Measurements from ENCODE around the gene DIP2C.
"Not testable (repeated sequence)": the region's sequence is repeated elsewhere in the genome, so short reads cannot be mapped to it uniquely, and the experiment has no call there.

DIP2C gene

DNA sequence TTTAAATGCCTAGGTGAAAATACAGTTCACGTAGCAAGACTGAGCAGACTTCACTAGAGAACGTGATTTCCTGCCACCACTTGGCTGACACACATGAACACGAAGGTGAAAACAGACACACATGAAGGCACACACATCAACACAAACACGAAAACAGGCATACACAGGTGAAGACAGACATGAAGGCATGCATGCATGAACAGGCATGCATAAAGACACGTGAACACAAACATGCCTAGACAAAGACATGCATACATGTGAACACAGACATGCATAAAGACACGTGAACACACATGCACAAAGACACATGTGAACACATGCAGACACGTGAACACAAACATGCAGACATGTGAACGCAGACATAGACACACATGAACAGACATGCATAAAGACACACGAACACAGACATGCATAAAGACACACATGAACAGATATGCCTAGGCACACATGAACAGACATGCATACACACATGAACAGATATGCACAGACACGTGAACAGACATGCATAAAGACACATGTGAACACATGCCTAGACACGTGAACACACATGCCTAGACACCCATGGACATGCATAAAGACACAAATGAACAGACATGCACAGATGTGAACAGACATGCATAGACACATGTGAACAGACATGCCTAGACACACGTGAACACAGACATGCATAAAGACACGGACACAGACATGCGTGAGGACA lies 311.1 kb downstream of the DIP2C start:
- no peak for DNase-seq (ENCODE audit: low read depth in 2 of 2)

DNA sequence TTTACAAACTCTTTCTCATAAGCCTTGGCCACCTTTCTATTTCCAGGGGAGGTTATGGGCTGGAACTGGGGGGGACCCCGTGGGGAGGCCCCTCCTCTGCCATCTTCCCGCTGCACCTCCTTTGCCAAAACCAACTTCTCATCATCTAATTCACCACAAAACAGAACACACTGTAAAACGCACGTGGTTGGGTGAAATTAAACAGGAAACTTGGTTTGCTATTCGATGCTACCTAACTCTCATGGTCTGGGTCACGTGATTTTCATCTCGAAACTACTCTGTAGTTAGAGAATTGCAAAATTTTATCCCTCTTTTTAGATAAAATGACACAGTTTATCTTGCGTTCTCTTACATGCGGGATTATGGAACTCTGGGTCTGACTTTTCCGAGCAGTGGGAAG lies 312.2 kb downstream of the DIP2C start:
- DNase-seq (ENCODE audit: low read depth in 2 of 2): no peak

DNA sequence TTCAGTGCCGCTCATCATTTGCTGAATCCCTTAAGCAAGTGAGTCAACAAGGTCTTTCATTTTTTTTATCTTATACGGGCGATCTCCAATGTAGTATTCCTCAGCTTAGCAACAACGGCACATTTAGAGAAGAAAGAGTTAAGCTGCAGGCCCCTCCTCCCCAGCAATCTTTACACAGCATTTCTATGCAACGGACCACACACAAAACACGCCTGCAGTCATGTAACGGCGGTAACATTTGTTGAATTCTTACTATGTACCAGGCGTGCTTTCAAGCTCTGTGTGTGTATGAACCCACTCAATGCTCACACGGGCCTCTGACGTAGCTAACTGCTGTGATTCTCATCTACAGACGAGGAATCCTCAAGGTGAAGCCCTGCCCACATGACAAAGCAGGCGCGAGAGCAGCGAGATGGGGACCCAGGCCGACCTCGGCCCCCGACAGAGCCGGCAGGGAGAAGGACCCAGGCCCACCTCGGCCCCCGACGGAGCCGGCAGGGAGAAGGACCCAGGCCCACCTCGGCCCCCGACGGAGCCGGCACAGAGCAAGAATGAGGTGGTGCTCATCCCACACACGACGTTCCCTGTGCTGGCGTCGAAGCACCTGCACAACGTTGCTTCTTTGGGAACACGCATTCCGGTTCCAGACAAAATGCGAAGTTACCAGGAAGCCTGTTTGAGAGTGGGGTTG lies 313.5 kb downstream of the DIP2C start:
- no peak for DNase-seq (ENCODE audit: low read depth in 2 of 2)

DNA sequence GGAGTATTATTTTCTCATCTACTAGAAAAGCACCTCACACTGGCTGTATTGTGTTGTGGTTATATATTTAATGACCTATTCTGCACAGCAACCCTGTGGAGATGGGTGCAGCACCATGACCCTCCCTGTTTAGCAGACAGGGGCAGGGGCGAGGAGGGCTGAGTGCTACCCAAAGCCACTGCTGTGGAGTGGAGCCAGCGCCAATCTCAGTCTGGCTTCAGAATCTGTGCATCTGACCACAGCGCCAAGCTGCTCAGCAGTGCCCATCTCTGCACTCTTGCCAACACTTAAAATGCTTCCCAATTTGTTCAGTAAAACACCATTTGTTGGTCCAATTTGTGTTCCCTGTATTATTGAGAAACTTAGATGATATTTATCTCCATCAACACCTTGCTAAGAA lies 315.1 kb downstream of the DIP2C start:
- DNase-seq (ENCODE audit: low read depth in 2 of 2): no peak

DNA sequence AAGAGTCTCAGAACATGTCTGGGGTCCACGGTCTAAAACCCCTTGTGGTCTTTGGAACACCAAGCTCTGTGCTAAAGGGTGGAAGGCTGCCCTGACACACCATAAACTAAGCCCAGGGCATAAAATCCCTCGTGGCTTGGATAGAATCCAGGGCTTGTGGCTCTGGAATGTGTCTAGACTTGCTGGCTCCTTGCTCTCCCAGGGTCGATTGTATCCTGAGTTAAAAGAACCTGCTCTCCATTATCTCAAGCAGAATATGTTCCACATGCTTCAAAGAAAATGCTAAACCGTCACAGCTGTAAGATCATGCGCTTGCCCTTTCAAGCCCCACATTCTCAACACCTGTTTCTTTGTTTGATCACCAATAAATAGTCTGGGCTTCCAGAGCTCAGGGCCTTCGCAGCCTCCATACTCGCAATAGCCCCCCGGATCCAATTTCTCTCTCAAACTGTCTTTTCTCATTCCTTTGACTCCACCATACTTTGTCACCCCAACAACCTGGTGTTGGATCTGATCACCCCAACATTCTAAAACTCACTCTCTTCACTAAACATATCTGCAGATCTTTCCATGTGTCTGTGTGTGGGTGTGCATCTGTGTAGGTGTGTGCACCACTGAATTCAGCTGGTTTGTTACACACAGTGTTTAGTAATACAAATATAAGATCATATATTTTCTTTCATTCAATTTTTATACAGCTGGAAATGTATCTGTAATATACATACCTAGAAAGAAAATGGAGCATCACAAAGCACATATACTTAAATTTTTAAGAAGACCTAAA lies 315.8 kb downstream of the DIP2C start:
- DNase-seq (ENCODE audit: low read depth in 2 of 2): no peak

DNA sequence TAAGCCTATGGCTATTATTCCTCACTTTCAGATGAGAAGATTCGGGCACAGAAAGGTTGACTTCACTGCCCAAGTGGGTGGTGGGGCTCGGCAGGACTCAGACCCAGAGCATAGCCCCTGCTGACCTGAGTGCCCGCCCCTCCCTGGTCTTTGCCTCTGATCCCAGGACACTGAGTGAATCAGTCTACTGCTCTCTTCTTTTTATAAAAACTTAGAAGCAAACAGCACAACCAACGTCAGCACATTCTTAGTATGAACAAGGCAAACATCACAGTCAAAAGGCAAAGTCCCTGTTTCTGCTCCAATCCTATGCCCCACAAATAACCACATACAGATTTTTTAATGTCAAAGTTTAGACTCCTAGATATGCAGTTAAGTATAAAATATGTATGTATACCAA lies 316.5 kb downstream of the DIP2C start:
- no peak for DNase-seq (ENCODE audit: low read depth in 2 of 2)

DNA sequence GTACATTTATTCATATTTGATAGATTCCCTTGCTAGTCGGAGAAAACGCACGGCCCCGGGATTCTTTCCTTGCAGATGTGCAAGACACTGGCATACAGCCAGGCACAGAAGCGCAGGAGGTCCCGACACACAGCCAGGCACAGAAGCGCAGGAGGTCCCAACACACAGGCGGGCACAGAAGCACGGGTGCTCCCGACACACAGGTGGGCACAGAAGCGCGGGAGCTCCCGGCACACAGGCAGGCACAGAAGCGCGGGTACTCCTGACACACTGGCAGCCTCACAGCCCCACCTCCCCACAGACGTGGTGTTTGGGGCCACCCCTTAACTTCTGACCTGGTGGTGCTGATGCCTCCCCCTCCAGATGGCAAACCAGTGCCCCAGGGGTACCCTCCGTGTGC lies 316.9 kb downstream of the DIP2C start:
- DNase-seq (ENCODE audit: low read depth in 2 of 2): no peak

DNA sequence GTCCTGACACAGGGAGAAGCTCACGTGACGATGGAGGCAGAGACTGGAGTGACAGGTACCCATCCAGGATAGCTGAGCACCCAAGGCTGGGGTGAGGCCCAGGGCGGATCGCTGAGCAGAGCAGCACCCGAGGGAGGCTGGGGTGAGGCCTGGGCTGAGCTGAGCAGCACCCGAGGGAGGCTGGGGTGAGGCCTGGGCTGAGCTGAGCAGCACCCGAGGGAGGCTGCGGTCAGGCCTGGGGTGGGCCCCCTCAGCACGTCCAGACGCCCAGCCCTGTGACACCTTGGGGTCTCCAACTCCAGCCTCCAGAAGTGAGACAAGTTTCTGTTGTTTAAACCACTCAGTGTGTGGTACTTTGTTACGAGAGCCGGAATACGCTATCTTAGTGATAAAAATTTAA lies 318.0 kb downstream of the DIP2C start:
- no peak for DNase-seq (ENCODE audit: low read depth in 2 of 2)

DNA sequence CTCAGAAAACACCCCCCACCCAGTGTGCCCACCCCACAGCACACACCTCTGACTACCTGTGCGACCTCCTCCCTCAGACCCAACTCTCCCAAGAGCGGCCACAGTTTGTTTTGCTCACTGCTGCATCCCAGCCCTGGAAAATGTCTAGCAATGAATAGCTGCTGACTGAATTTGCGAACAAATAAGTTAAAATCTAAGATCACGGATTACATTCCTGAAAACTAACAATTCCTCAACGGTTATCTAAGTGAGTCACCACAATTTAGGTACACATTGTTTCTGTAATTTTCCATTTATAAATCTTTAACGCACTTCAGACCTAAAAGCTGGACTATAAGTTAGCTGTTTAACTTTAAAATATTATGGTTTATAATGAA lies 319.0 kb downstream of the DIP2C start:
- no peak for DNase-seq (ENCODE audit: low read depth in 2 of 2)

DNA sequence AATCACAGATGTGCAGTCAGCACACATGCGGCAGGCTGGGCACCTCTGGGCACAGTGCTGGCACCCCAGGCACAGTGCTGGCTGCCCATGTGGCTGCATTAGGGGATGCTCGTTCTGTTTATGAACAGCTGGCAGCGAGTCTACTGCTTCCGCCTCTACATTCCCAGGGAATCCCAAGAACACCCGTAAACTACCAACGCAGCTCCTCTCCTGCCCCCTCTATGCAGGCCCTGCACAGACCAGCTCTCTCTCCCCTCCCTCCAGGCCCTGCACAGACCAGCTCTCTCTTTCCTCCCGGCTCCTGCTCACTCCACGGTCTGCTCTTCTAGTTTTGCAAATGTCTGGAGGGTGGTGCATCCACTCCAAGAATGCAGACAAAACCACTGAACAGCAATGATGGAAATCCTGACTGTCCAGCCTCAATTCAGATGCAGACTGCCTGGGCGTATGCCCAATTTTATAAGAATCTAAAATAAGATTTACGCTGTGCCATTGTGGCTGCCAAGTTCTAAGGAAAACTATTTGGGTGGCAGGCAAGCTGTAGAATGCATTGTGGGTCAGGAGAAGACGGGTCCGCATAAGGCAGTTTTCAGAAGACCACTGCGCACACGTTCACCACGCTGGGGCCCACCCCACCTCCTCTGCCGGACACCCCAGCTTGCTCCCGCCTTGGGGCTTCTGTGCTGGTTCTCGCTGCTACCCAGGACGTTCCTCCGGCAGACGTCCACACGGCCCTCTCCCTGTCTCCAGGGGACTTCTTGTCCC lies 319.6 kb downstream of the DIP2C start:
- no peak for DNase-seq (ENCODE audit: low read depth in 2 of 2)

DNA sequence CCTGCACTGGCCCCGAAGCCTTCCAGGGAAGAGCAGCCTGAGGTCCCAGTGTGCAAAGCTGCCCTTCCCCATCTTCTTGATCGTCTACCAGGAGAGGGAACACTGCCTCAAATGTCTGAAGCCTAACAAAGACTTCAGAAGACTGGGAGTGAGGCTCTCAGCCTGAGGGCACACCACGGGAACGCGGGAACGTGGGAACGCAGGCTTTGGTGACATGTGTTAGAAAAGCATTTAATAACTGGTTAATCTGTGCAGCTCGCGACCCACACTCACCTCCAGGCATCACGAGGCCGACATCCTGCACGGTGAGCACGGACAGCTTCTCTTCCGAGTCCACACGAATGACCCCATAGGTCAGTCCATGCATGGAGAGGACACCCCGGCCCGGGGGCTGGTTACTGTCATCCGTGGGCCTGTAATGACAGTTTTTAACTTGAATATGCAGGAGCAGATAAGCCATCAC lies 320.2 kb downstream of the DIP2C start:
- no peak for DNase-seq (ENCODE audit: low read depth in 2 of 2)

DNA sequence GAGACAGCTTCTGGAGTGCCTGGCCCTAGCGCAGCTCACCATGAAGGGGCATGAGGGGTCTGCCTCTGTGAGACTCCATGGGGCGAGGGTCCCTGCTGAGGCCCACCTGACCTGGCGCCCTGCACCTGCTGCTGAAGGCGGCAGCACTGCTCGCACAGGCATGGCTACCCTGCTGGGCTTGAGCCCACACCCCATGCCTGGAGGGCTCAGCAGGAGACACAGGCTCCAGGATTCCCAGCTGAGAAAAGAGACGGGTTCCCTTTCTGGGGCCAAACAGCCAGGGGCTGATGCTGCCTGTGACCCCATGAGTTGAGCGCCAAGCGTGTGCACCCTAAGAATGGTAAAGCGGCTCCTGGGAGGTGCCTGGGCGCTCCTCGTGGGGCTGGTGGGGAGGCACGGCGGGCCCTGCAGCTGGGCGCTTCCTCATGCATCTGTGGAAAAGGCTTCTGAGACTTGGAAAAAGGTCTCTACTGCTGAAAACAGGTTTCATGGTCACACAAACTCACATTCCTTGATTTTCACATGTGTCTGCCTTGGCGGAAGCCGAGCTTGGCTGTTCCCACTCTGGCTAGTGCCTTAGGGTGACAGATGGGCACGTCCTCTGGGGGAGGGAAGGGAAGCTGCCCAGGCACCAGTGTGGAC lies 320.8 kb downstream of the DIP2C start:
- DNase-seq (ENCODE audit: low read depth in 2 of 2): no peak

DNA sequence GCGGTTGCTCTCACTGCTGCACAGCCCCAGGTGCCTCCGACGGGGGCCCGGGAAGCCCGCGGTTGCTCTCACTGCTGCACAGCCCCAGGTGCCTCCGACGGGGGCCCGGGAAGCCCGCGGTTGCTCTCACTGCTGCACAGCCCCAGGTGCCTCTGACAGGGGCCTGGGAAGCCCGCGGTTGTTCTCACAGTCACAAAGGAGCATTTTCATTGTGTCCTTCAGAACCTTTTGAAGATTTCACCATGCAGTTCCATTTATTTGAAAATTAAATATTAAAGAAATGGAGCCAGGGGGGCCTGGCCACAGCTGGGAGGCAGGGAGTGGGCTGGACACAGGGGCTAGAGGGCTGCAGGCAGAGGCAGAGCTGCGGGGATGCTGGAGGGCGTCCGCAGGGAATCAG lies 321.4 kb downstream of the DIP2C start:
- DNase-seq (ENCODE audit: low read depth in 2 of 2): not testable (repeated sequence)

DNA sequence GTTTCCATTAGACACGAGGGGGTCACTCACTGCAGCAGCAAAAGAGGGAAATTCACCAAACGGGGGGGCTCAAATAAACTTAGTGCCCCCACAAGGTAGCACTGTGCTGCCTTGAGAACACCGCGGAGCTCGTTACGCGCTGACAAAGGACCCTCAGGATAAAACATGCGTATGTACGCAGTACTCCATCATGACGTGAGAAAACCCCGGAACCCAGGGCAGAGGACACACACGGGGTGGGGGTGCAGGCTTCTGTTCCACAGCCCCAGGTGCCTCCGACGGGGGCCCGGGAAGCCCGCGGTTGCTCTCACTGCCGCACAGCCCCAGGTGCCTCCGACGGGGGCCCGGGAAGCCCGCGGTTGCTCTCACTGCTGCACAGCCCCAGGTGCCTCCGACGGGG lies 321.8 kb downstream of the DIP2C start:
- DNase-seq (ENCODE audit: low read depth in 2 of 2): no peak

DNA sequence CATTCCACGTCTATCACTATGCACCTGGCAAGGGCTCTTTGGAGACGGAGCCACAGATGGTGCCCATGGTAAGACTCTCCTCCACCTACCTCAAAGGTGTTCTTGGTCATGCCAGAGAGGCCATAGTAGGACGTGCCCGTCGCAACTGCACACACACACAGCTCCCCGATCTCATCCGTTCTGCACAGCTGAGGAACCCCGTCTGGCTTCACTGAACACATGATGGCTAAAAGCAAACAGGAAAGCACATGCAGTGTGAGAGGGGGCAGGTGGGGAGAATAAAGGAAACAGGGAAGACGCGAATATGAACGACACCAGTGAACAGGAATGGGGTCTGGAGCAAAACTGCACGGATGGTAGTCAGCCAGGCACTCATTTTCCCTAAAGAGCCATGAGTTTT lies 323.3 kb downstream of the DIP2C start:
- DNase-seq (ENCODE audit: low read depth in 2 of 2): no peak

DNA sequence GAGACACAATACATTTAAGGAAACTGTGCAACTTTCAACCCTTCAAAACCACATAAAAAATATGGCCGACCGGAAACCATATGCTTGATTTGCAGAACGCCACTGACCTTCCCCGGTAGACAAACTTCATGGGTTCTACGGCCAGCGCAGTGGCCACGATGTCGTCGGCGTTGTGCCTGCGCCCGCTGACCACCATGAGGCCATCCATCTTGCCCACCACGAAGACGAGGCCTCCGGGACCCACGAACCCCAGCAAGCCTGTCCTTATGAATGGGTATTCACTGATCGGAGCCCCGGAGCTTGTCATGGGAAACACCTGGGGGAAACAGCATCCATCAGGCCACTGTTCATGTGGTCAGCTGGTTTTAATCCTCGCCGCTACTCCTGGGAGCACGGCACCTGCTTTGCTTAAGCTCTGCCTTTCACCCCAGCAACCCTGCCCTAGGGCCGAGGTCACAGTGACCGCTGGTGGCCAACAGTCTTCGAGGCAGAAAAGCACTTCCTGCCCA lies 325.1 kb downstream of the DIP2C start:
- no peak for DNase-seq (ENCODE audit: low read depth in 2 of 2)

DNA sequence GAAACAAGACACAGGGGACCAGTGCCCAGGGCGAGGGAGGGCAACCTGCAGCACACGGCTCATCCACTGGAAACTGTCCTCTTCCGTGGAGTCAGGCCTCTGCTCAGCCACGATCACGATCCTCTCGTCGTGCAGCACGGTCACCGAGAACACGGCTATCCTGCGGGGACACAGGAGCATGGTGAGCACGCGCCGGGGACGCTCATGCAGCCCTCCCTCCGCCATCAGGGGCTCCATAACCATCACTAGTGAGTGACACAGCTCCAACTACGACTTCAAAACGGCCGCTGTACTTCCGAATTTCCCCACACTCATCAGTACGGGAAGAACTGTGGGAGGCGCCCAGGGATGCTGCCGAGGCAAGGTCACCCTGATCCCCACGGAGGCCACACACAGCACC lies 326.3 kb downstream of the DIP2C start:
- DNase-seq (ENCODE audit: low read depth in 2 of 2): no peak

DNA sequence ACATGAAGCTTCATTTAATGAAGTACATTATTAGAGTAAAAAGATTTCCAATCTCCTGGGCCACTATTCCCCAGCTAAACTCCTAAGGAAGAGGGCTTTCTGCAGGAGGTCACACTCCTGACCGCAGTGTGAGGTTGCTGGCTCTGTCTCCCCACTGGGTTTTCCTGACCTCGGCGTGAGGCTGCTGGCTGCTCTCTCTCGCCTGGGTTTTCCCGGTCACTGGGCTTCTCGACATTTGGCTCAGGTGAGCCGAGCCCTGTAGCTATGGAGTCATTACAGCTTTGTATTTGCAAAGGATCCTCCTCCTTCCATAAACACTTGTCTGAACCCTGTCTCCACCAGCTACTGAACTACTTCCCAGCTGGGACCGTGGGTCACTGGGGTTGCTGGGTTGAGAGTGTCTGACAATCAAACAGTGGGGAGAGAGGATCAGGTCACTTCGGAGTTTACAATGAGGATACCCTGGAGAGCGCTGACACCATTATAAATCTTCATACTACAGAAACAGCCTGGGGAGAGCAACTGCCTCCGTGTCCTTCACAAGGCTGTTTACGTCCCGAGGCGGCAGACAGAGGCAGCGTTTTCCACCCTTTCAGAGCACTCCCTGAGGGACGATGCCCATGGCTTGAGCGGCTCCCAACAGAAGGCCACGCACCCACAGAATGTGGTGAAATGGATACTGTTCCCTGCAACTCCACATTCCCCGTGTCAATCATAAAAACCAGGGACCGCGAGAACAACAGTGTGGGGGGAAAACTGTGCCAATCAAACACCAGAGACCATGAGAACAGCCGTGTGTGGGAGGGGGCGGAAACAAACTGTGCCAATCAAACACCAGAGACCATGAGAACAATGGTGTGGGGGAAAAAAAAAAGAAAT lies 328.0 kb downstream of the DIP2C start:
- no peak for DNase-seq (ENCODE audit: low read depth in 2 of 2)

DNA sequence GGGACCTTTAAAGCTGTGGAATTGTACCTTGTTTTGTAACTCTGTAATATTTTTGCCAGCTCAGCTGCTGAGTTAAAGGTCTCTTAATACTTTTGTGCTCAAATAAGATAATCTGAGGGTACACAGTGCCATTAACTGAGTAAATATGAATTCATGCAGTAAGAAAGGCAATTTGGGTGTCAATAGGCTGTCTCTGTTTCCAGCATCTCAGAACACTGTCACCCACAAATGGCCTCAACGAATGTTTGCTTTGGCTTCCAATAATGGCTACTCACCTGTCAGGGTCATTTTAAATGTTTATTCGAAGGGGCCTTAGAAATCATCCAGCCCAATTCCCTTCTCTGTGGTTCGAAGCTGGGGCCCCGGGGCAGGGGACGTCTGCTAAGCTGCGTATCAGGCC lies 328.8 kb downstream of the DIP2C start:
- DNase-seq (ENCODE audit: low read depth in 2 of 2): no peak

DNA sequence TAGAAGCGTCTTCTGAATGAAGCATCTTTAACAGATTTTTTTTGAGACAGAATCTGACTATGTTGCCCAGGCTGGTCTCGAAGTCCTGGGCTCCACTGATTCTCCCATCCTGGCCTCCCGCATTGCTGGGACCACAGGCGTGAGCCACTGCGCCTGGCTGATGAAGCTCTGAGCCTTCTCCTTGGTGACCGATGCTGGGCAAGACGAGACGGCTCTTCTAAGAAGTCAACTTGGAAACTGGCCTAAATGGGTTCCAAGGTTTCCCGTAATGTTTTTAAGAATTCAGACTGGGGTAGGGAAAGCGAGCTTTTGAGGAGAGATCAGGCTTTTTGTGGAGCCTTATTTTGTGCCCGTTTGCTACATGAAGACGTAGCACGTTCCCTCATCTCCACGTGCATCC lies 329.7 kb downstream of the DIP2C start:
- no peak for DNase-seq (ENCODE audit: low read depth in 2 of 2)

Data from stimulated activated CD4-positive, alpha-beta T cell treated with anti-CD3 and anti-CD28 coated beads, Interleukin-15, amount 100 ng/mL, for 48 hours (primary cell).